ENCODE data around the gene MUCL1.

MUCL1 gene

DNA sequence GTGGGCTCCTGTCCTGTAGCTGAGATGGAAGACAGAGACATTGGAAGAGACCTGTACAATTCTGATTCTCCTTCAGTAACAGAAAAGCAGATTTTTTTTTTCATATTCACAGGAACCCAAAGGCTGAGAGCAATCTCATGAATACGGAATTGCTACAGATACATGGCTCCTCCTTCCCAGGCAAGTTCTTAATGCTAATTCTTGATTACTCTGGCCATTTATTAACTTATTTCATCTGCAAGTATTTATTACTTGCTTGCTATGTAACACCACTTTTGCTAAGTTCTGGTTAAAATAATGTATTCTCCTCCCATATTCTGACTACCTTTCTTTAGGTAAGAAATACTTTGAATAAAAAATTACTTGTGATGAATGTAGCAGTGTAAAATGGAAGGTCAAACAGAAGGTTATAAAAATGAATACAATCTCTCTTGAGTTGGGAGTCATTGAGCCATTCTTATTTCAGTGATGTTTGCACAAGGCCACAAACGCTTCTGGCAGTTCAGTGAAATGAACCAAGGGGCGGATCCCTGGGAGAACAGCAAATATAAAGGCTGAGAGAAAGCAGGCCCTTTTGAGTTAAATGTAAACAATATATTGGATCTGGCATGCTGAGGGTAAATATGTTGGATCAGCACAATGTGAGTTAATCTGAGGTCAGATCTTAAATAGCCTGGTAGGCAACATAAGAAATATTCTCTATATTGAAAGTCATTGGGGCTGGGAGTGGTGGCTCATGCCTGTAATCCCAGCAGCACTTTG lies 37.6 kb downstream of the MUCL1 start:
- DNase-seq (ENCODE audit: low spot score): no peak

All from hematopoietic multipotent progenitor cell treated with erythropoietin and hydrocortisone succinate and interleukin-3 and kit ligand, for 15 days (in vitro differentiated cells).